HG03196 (cell line): Measurements from ENCODE around the gene ITPK1.

Experiments
- ATAC-seq: cut with Tn5 transposase; IDR thresholded peaks from one replicate; pipeline ENCODE4 v1.9.1; 2021; ENCODE audit not compliant: unreplicated experiment

Gene ITPK1

GRCh38 chr14:92973798-92974372 is 141.8 kb downstream of the ITPK1 start:
- no peak for ATAC-seq

- ATAC-seq, result no peak
Measured at GRCh38 chr14:92973261-92973797, 142.4 kb downstream of the ITPK1 start.

GRCh38 chr14:92971601-92972180 is 144.0 kb downstream of the ITPK1 start:
- ATAC-seq, result no peak

- no peak for ATAC-seq
Measured at GRCh38 chr14:92970271-92970670, 145.5 kb downstream of the ITPK1 start.

GRCh38 chr14:92969871-92970270 is 145.9 kb downstream of the ITPK1 start:
- no peak for ATAC-seq

- no peak for ATAC-seq
Measured at GRCh38 chr14:92969430-92969829, 146.3 kb downstream of the ITPK1 start.

- no peak for ATAC-seq
Measured at GRCh38 chr14:92968291-92969020, 147.3 kb downstream of the ITPK1 start.

GRCh38 chr14:92967346-92967926 is 148.3 kb downstream of the ITPK1 start:
- no peak for ATAC-seq

- ATAC-seq, result no peak
Measured at GRCh38 chr14:92965281-92965680, 150.4 kb downstream of the ITPK1 start.

GRCh38 chr14:92964124-92965109 is 151.3 kb downstream of the ITPK1 start:
- ATAC-seq, result no peak

GRCh38 chr14:92963301-92964123 is 152.2 kb downstream of the ITPK1 start:
- ATAC-seq, result no peak

GRCh38 chr14:92962831-92963095 is 153.0 kb downstream of the ITPK1 start:
- ATAC-seq, result no peak

- no peak for ATAC-seq
Measured at GRCh38 chr14:92962031-92962830, 153.5 kb downstream of the ITPK1 start.

- no peak for ATAC-seq
Measured at GRCh38 chr14:92961567-92961855, 154.2 kb downstream of the ITPK1 start.

- ATAC-seq, result no peak
Measured at GRCh38 chr14:92960706-92961566, 154.8 kb downstream of the ITPK1 start.

- no peak for ATAC-seq
Measured at GRCh38 chr14:92959761-92960680, 155.7 kb downstream of the ITPK1 start.

GRCh38 chr14:92959189-92959531 is 156.6 kb downstream of the ITPK1 start:
- ATAC-seq, result no peak
